Memory B cell (primary cell): Measurements from ENCODE around the gene PPP3CA.

Experiments used
- ATAC-seq: fragments of 150-1000 bp; cut with Tn5 transposase; 2 replicates; pipeline ENCODE4 v1.10.0; 2021; ENCODE audit warnings: low read depth, mild to moderate bottlenecking, moderate library complexity
- DNase-seq, 2 donors: peaks; one replicate each; pipeline ENCODE4 v3.0.0; 2022; ENCODE audit warnings: low spot score in 2 of 2
- H3K27ac Mint-ChIP-seq: one replicate; pipeline ENCODE4 v1.8.0; 2022; ENCODE audit warnings: mild to moderate bottlenecking, moderate library complexity, mixed read lengths
- H3K27me3 Mint-ChIP-seq: one replicate; pipeline ENCODE4 v1.8.0; 2022; ENCODE audit warnings: mixed read lengths
- H3K36me3 Mint-ChIP-seq: one replicate; pipeline ENCODE4 v1.8.0; 2022; ENCODE audit warnings: mild to moderate bottlenecking, mixed read lengths
- H3K4me1 Mint-ChIP-seq: one replicate; pipeline ENCODE4 v1.8.0; 2022; ENCODE audit warnings: mixed read lengths
- H3K4me3 Mint-ChIP-seq: one replicate; pipeline ENCODE4 v1.8.0; 2022; ENCODE audit warnings: mild to moderate bottlenecking, moderate library complexity, mixed read lengths
- H3K9me3 Mint-ChIP-seq: one replicate; pipeline ENCODE4 v1.8.0; 2022; ENCODE audit warnings: mixed read lengths

PPP3CA gene

DNA sequence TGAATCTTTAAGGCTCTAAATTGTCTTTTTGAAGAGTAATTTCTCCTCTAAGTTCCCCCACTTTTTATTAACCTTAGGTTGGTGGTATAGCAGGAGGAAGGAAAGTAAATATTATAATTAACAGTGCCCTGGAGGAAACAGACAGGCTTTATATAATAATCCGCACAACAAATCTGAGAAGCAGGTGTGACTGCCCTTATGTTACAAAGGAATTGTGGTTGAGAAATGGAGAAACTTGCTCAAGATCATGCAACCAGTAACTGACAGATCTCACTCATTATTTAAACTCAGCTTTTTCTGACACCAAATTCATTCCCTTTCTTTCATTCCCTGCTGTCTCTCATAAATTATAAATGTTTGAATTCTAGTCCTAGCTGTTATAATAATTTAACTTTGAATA lies 282.0 kb downstream of the PPP3CA start:
- Mint-ChIP-seq H3K4me1 (peaks cover 3% of the 10 kb centered on the region), H3K4me3 (no peak overlapping the region), H3K27ac (no peak overlapping the region), H3K27me3 (no peaks in the 10 kb centered on the region), H3K9me3 (no peaks in the 10 kb centered on the region), H3K36me3 (peaks cover 16% of the 10 kb centered on the region)
- DNase-seq (no peak), ATAC-seq (no peak)

DNA sequence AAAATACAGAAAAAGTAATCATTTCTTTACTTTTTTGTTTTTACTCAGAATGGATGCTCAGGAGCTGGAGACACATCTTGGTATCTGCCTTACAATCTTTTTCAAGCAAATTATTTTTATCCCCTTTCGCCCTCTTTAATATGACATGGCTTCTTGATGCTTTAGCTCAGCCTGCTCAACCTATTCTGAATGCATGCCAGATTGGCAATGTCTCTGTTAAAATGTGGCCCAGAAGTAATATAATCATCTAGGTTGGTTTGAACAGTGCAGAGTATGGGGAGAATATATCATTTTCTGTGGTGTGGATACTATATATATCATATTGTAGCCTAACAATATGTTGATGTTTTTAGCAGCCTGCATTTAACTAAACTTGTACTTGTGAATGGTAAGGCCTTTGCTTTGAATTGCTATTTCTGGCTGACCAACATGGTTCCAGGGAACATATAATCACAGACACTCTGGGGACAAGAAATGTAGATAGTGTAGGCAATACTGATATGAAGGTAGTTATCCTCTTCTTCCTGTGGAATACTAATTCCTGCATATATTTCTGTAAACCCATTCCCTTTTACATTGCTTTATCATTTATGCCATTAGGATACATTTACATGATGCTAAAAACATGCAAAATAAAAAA lies 282.7 kb downstream of the PPP3CA start:
- no peaks in the 10 kb centered on the region for H3K27me3 Mint-ChIP-seq
- H3K9me3 Mint-ChIP-seq: no peaks in the 10 kb centered on the region
- no peak overlapping the region for H3K4me3 Mint-ChIP-seq
- peaks cover 16% of the 10 kb centered on the region for H3K36me3 Mint-ChIP-seq
- no peak overlapping the region for H3K27ac Mint-ChIP-seq
- DNase-seq: no peak
- ATAC-seq: no peak
- peaks cover 3% of the 10 kb centered on the region for H3K4me1 Mint-ChIP-seq

GRCh38 chr4:101055392-101055791 lies 291.9 kb downstream of the PPP3CA start:
- no peak for ATAC-seq
- Mint-ChIP-seq H3K36me3 (peaks cover 14% of the 10 kb centered on the region), H3K4me3 (no peak overlapping the region)

DNA sequence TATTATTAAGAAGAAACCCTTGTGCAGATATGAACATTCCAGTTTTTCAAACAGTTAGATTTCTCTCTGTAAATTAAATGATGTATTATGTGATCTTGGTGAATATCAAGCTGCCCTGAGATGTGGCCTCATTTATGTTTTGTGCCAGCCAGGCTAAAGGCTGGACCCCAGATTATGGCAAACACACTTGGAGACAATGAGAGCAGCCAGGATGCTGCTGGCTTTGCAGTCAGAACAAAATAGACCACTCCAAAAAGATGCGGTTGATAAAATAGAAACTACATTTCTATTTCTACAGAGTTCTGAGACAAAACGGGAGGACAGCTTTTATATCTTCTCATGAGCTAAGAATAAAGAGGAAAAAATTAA lies 296.5 kb downstream of the PPP3CA start:
- Mint-ChIP-seq H3K36me3 (peaks cover 5% of the 10 kb centered on the region), H3K4me3 (no peak overlapping the region), H3K27me3 (no peaks in the 10 kb centered on the region), H3K27ac (no peak overlapping the region), H3K4me1 (peaks cover 5% of the 10 kb centered on the region), H3K9me3 (no peaks in the 10 kb centered on the region)
- DNase-seq (no peak), ATAC-seq (no peak)

More at GRCh38 chr4:101055392-101055791, 291.9 kb downstream of the PPP3CA start:
- no peak for DNase-seq
- H3K9me3 Mint-ChIP-seq: no peaks in the 10 kb centered on the region
- H3K4me1 Mint-ChIP-seq: peaks cover 5% of the 10 kb centered on the region
- H3K27me3 Mint-ChIP-seq: no peaks in the 10 kb centered on the region
- no peak overlapping the region for H3K27ac Mint-ChIP-seq

DNA sequence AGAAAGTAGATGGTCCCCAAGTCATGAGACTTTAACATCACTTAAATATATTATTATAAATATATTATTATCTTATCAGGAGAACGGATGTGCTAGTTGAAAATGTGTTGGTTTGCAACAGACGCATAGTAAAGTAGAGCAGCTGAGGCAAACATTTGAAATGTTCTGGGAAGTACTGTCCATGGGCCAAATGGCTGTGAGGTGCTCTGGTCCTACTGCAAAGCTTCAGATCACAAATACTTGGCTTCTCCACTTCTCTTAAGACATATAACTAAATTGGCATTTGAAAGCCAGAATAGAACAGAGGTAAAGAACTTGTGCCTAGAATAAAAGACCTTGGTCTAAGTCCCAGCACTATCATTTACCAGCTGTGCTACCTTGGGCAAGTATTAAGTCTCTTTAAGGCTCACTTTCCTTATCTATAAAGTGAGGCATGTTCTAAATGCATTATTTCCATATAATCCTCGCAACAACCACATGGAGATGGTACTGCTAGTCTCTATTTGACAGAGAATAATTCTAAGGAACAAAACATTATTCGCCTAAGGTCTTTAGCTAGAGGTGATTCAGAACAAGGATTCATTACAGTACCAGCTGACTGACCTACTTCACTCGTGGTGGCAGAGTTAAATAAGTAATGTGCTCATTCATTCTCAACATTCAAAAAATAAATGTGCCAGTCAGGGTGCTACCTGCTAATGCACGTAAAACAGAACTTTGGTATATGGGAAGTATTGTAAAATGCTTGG lies 297.1 kb downstream of the PPP3CA start:
- Mint-ChIP-seq H3K9me3 (no peaks in the 10 kb centered on the region), H3K4me3 (no peak overlapping the region), H3K27ac (no peak overlapping the region), H3K36me3 (peaks cover 9% of the 10 kb centered on the region), H3K27me3 (no peaks in the 10 kb centered on the region), H3K4me1 (peaks cover 5% of the 10 kb centered on the region)
- DNase-seq: no peak
- no peak for ATAC-seq

- H3K9me3 Mint-ChIP-seq: no peaks in the 10 kb centered on the region
- peaks cover 5% of the 10 kb centered on the region for H3K4me1 Mint-ChIP-seq
- no peaks in the 10 kb centered on the region for H3K27me3 Mint-ChIP-seq
Measured at GRCh38 chr4:101049549-101050001, 297.8 kb downstream of the PPP3CA start.

GRCh38 chr4:101044766-101045165 lies 302.6 kb downstream of the PPP3CA start:
- DNase-seq (no peak), ATAC-seq (no peak)
- Mint-ChIP-seq H3K27ac (no peak overlapping the region), H3K36me3 (peaks cover 16% of the 10 kb centered on the region), H3K9me3 (no peaks in the 10 kb centered on the region), H3K4me1 (no peaks in the 10 kb centered on the region), H3K4me3 (no peak overlapping the region), H3K27me3 (no peaks in the 10 kb centered on the region)

More at GRCh38 chr4:101049549-101050001, 297.8 kb downstream of the PPP3CA start:
- ATAC-seq: no peak
- Mint-ChIP-seq H3K36me3 (peaks cover 12% of the 10 kb centered on the region), H3K27ac (no peak overlapping the region), H3K4me3 (no peak overlapping the region)
- DNase-seq: no peak

GRCh38 chr4:101042847-101043246 lies 304.5 kb downstream of the PPP3CA start:
- Mint-ChIP-seq H3K27ac (no peak overlapping the region), H3K4me1 (no peaks in the 10 kb centered on the region), H3K9me3 (no peaks in the 10 kb centered on the region), H3K4me3 (no peak overlapping the region), H3K27me3 (no peaks in the 10 kb centered on the region), H3K36me3 (peaks cover 25% of the 10 kb centered on the region)
- DNase-seq (no peak), ATAC-seq (no peak)

GRCh38 chr4:101040776-101041175 lies 306.6 kb downstream of the PPP3CA start:
- no peak for ATAC-seq
- no peak for DNase-seq
- Mint-ChIP-seq H3K4me3 (no peak overlapping the region), H3K4me1 (no peaks in the 10 kb centered on the region), H3K27ac (no peak overlapping the region), H3K36me3 (peaks cover 32% of the 10 kb centered on the region), H3K9me3 (no peaks in the 10 kb centered on the region), H3K27me3 (no peaks in the 10 kb centered on the region)

DNA sequence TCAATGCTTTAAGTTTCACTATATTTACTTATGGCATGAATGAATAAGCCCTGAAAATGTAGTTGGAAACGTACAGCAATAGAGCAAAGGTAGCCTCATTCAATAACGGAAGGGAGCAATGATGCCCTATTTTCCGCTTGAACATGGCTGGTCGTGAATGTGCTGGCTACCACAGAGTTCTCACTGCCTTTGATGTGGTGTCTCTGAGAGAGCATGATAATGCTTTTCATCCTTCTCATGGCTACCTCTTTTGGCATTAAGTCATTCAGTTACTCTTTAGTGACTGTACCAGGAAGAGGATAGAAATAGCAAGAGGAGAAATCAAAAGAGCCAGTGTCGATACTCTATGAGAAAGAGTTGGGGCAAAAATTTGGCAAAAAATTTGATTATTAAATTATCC lies 308.0 kb downstream of the PPP3CA start:
- Mint-ChIP-seq H3K4me3 (no peak overlapping the region), H3K4me1 (no peaks in the 10 kb centered on the region), H3K9me3 (no peaks in the 10 kb centered on the region), H3K36me3 (peaks cover 28% of the 10 kb centered on the region), H3K27ac (peak overlapping the region; percentile 22), H3K27me3 (no peaks in the 10 kb centered on the region)
- DNase-seq (no peak), ATAC-seq (no peak)

- DNase-seq: no peak
- H3K36me3 Mint-ChIP-seq: peaks cover 40% of the 10 kb centered on the region
- H3K9me3 Mint-ChIP-seq: no peaks in the 10 kb centered on the region
Measured at GRCh38 chr4:101037938-101038413, 309.4 kb downstream of the PPP3CA start.

GRCh38 chr4:101037249-101037648 lies 310.1 kb downstream of the PPP3CA start:
- no peaks in the 10 kb centered on the region for H3K27me3 Mint-ChIP-seq
- no peaks in the 10 kb centered on the region for H3K4me1 Mint-ChIP-seq
- peak overlapping the region; percentile 46 for H3K27ac Mint-ChIP-seq
- no peaks in the 10 kb centered on the region for H3K9me3 Mint-ChIP-seq
- peaks cover 40% of the 10 kb centered on the region for H3K36me3 Mint-ChIP-seq
- no peak overlapping the region for H3K4me3 Mint-ChIP-seq
- no peak for ATAC-seq
- no peak for DNase-seq

More at GRCh38 chr4:101037938-101038413, 309.4 kb downstream of the PPP3CA start:
- no peak for ATAC-seq
- Mint-ChIP-seq H3K4me1 (no peaks in the 10 kb centered on the region), H3K27ac (peak overlapping the region; percentile 46), H3K4me3 (no peak overlapping the region), H3K27me3 (no peaks in the 10 kb centered on the region)

GRCh38 chr4:101035487-101035886 lies 311.8 kb downstream of the PPP3CA start:
- no peak for ATAC-seq
- no peak overlapping the region for H3K27ac Mint-ChIP-seq
- H3K4me3 Mint-ChIP-seq: no peak overlapping the region
- no peaks in the 10 kb centered on the region for H3K9me3 Mint-ChIP-seq
- peaks cover 46% of the 10 kb centered on the region for H3K36me3 Mint-ChIP-seq
- DNase-seq: no peak
- no peaks in the 10 kb centered on the region for H3K27me3 Mint-ChIP-seq
- no peaks in the 10 kb centered on the region for H3K4me1 Mint-ChIP-seq

GRCh38 chr4:101033986-101034385 lies 313.3 kb downstream of the PPP3CA start:
- H3K27ac Mint-ChIP-seq: no peak overlapping the region
- DNase-seq: no peak
- H3K4me1 Mint-ChIP-seq: no peaks in the 10 kb centered on the region
- no peak overlapping the region for H3K4me3 Mint-ChIP-seq
- ATAC-seq: no peak
- peaks cover 45% of the 10 kb centered on the region for H3K36me3 Mint-ChIP-seq
- no peaks in the 10 kb centered on the region for H3K9me3 Mint-ChIP-seq
- no peaks in the 10 kb centered on the region for H3K27me3 Mint-ChIP-seq
